Gastroesophageal sphincter (tissue), 3 donors: Measurements from ENCODE around the gene OR13C2.

Source experiments
- CTCF ChIP-seq, 4 experiments: fragments of 200-600 bp in 2 of 4; fragments of 450-650 bp in 2 of 4; sonication (generic) in 1 of 4; IDR thresholded peaks; one replicate each; pipeline ENCODE4 v1.5.1; 2017 to 2019; ENCODE audit warnings: antibody characterized with exemption in 4 of 4, mild to moderate bottlenecking in 2 of 4, moderate library complexity in 2 of 4
- EP300 ChIP-seq: sonication (generic); formaldehyde crosslinking; IDR thresholded peaks from one replicate; pipeline ENCODE4 v1.6.1; 2017; ENCODE audit warnings: antibody characterized with exemption, mild to moderate bottlenecking
- POLR2A ChIP-seq, 2 donors: fragments of 450-650 bp; IDR thresholded peaks; one replicate each; pipeline ENCODE4 v1.6.1; 2017; ENCODE audit warnings: antibody characterized with exemption in 2 of 2, mild to moderate bottlenecking in 2 of 2, moderate library complexity in 1 of 2
- POLR2AphosphoS5 ChIP-seq: sonication (generic); formaldehyde crosslinking; IDR thresholded peaks from one replicate; pipeline ENCODE4 v1.6.1; 2017; ENCODE audit warnings: antibody characterized with exemption

GRCh38 chr9:104556830-104557634 is 48.4 kb downstream of the OR13C2 start:
- TF ChIP-seq CTCF (IDR thresholded peaks at IDR 0.05) (no peak), POLR2A (IDR thresholded peaks at IDR 0.05) (no peak), POLR2AphosphoS5 (no peak), EP300 (no peak)
